Umbilical cord (tissue), 2 donors: ENCODE data around the gene BBS12. TPM values are rescaled to one million over a fixed set of nuclear protein-coding genes. Genes with fewer than 3 reads are reported as not detected.
"Not testable (repeated sequence)": the region's sequence is repeated elsewhere in the genome, so short reads cannot be mapped to it uniquely, and the experiment has no call there.

Experiments
- DNase-seq: peaks from one replicate; pipeline ENCODE4 v3.0.0-alpha.2; 2015; ENCODE audit warnings: low spot score
- total RNA-seq: library from RNA; depleted of rRNA; stranded (reverse); fragments of >200 nt; gene quantifications from one replicate; pipeline ENCODE4 v1.2.3, GENCODE V29; 2014; ENCODE audit warnings: low replicate concordance; ENCODE audit not compliant: insufficient read depth

BBS12 gene
- total RNA-seq, 1 donor from 2014 or later, result 2.4 TPM

GRCh38 chr4:122764821-122765215, 32.3 kb downstream of the BBS12 start:
- peak; percentile 65 for DNase-seq

- peak; percentile 82 for DNase-seq
Measured at GRCh38 chr4:122765692-122766352, 33.3 kb downstream of the BBS12 start.

GRCh38 chr4:122766353-122766705, 33.8 kb downstream of the BBS12 start:
- no peak for DNase-seq

GRCh38 chr4:122766950-122767349, 34.4 kb downstream of the BBS12 start:
- no peak for DNase-seq

- no peak for DNase-seq
Measured at GRCh38 chr4:122771724-122772123, 39.2 kb downstream of the BBS12 start.

- DNase-seq, result no peak
Measured at GRCh38 chr4:122772311-122772710, 39.8 kb downstream of the BBS12 start.

GRCh38 chr4:122772986-122773385, 40.5 kb downstream of the BBS12 start:
- no peak for DNase-seq

GRCh38 chr4:122775039-122775438, 42.5 kb downstream of the BBS12 start:
- DNase-seq, result no peak

- DNase-seq, result no peak
Measured at GRCh38 chr4:122775987-122776836, 43.7 kb downstream of the BBS12 start.

GRCh38 chr4:122776916-122777315, 44.4 kb downstream of the BBS12 start:
- no peak for DNase-seq

GRCh38 chr4:122777846-122778673, 45.6 kb downstream of the BBS12 start:
- DNase-seq, result no peak

- no peak for DNase-seq
Measured at GRCh38 chr4:122781486-122781885, 49.0 kb downstream of the BBS12 start.

GRCh38 chr4:122783301-122784215, 51.1 kb downstream of the BBS12 start:
- DNase-seq, result peak; percentile 62

GRCh38 chr4:122784261-122784660, 51.8 kb downstream of the BBS12 start:
- no peak for DNase-seq

GRCh38 chr4:122785099-122785498, 52.6 kb downstream of the BBS12 start:
- no peak for DNase-seq

- not testable (repeated sequence) for DNase-seq
Measured at GRCh38 chr4:122786296-122786695, 53.8 kb downstream of the BBS12 start.

GRCh38 chr4:122786920-122787319, 54.4 kb downstream of the BBS12 start:
- DNase-seq, result not testable (repeated sequence)

- DNase-seq, result no peak
Measured at GRCh38 chr4:122787940-122788339, 55.4 kb downstream of the BBS12 start.

GRCh38 chr4:122788935-122789334, 56.4 kb downstream of the BBS12 start:
- no peak for DNase-seq

GRCh38 chr4:122793811-122794210, 61.3 kb downstream of the BBS12 start:
- DNase-seq, result no peak
